ENCODE results near the gene ROBO2. TPM values are rescaled to one million over a fixed set of nuclear protein-coding genes. Genes with fewer than 3 reads are reported as not detected.

The ROBO2 gene
- total RNA-seq, 2 donors from 2014 or later, result 9.8 to 9.9 TPM

GRCh38 chr3:77040926-77041722 lies 1.2 kb downstream of the ROBO2 start:
- Histone ChIP-seq H3K4me1 (ENCODE audit: control insufficient read depth in 1 of 2, low read depth in 2 of 2) (peaks cover 0 to 12% of the 10 kb centered on the region in 2 donors), H3K27ac (no peak overlapping the region), H3K9me3 (no peaks in the 10 kb centered on the region), H3K27me3 (replicated peaks; ENCODE audit: insufficient read depth) (no peaks in the 10 kb centered on the region), H3K4me3 (no peak overlapping the region), H3K36me3 (no peaks in the 10 kb centered on the region)
- no peak for ATAC-seq (ENCODE audit: insufficient number of reproducible peaks, low FRiP score, low read depth)
- no peak for TF ChIP-seq CTCF (IDR thresholded peaks at IDR 0.05)
- DNase-seq (ENCODE audit: low spot score), result no peak

- H3K9me3 ChIP-seq, result no peaks in the 10 kb centered on the region
- no peak overlapping the region for H3K27ac ChIP-seq
- TF ChIP-seq CTCF (IDR thresholded peaks at IDR 0.05), result no peak
- H3K27me3 ChIP-seq (replicated peaks; ENCODE audit: insufficient read depth), result no peaks in the 10 kb centered on the region
- DNase-seq (ENCODE audit: low spot score) (no peak), ATAC-seq (ENCODE audit: insufficient number of reproducible peaks, low FRiP score, low read depth) (no peak)
- peaks cover 0 to 12% of the 10 kb centered on the region in 2 donors for H3K4me1 ChIP-seq (ENCODE audit: control insufficient read depth in 1 of 2, low read depth in 2 of 2)
- no peak overlapping the region for H3K4me3 ChIP-seq
- H3K36me3 ChIP-seq, result no peaks in the 10 kb centered on the region
Observed at GRCh38 chr3:77041811-77042210, 1.9 kb downstream of the ROBO2 start.

DNA sequence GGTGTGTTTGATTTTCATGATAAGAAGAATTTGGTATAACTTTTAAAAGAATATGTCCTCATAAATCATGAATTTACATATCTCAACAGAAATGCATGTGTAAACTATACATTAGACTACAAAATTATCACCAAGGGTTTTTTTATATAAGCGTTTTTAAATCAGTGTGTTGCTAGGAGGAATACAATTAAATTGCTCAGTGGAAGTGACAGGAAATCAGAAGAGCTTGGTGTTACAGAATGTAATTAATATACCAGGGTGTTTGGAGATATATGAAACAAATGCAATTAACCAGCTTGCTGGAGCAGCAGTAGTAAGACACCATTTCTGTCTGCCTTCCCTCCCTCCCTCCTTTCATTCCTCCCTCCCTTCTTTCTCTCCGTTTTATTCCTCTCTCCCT lies 2.4 kb downstream of the ROBO2 start:
- Histone ChIP-seq H3K9me3 (no peaks in the 10 kb centered on the region), H3K27ac (no peak overlapping the region), H3K4me1 (ENCODE audit: control insufficient read depth in 1 of 2, low read depth in 2 of 2) (peaks cover 0 to 12% of the 10 kb centered on the region in 2 donors), H3K36me3 (no peaks in the 10 kb centered on the region), H3K27me3 (replicated peaks; ENCODE audit: insufficient read depth) (no peaks in the 10 kb centered on the region), H3K4me3 (no peak overlapping the region)
- no peak for TF ChIP-seq CTCF (IDR thresholded peaks at IDR 0.05)
- DNase-seq (ENCODE audit: low spot score) (no peak), ATAC-seq (ENCODE audit: insufficient number of reproducible peaks, low FRiP score, low read depth) (no peak)

DNA sequence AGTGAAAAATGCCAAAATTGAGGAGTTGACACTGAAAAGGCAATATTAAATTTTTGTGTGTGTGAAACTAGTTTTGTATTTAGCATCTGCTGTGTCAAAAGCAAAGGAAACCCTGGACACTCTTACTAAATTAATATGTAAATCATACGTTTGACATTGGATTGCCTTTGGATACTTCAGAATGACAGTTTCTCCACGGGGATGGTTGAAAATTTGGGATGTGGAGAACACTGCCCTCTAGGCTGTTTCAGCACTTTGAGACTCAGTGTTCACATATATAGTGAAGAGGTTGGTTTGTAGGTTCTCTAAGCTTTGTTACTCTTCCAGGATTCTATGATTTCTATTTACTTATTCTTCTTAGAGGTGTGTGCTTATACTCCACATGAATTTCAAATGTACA lies 3.0 kb downstream of the ROBO2 start:
- no peaks in the 10 kb centered on the region for H3K27me3 ChIP-seq (replicated peaks; ENCODE audit: insufficient read depth)
- TF ChIP-seq CTCF (IDR thresholded peaks at IDR 0.05), result no peak

GRCh38 chr3:77045686-77046085 lies 5.8 kb downstream of the ROBO2 start:
- H3K36me3 ChIP-seq, result no peaks in the 10 kb centered on the region
- H3K4me1 ChIP-seq (ENCODE audit: control insufficient read depth in 1 of 2, low read depth in 2 of 2), result no peaks in the 10 kb centered on the region
- no peak overlapping the region for H3K4me3 ChIP-seq
- no peak for ATAC-seq (ENCODE audit: insufficient number of reproducible peaks, low FRiP score, low read depth)
- H3K27me3 ChIP-seq (replicated peaks; ENCODE audit: insufficient read depth), result no peaks in the 10 kb centered on the region
- DNase-seq (ENCODE audit: low spot score), result no peak
- H3K27ac ChIP-seq, result no peak overlapping the region
- no peak for TF ChIP-seq CTCF (IDR thresholded peaks at IDR 0.05)
- no peaks in the 10 kb centered on the region for H3K9me3 ChIP-seq

More for the DNA sequence above, 3.0 kb downstream of the ROBO2 start:
- no peak for DNase-seq (ENCODE audit: low spot score)
- ATAC-seq (ENCODE audit: insufficient number of reproducible peaks, low FRiP score, low read depth), result no peak
- peaks cover 0 to 12% of the 10 kb centered on the region in 2 donors for H3K4me1 ChIP-seq (ENCODE audit: control insufficient read depth in 1 of 2, low read depth in 2 of 2)
- H3K4me3 ChIP-seq, result no peak overlapping the region
- no peaks in the 10 kb centered on the region for H3K9me3 ChIP-seq
- no peaks in the 10 kb centered on the region for H3K36me3 ChIP-seq
- H3K27ac ChIP-seq, result no peak overlapping the region
